ENCODE data around the gene DCST2. TPM values are rescaled to one million over a fixed set of nuclear protein-coding genes. Genes with fewer than 3 reads are reported as not detected.

DCST2 gene
- total and polyA plus RNA-seq, 2 donors (not counting 3 experiments of a cell fraction or from before 2014, with no cell fraction given) = 0.29 to 0.51 TPM

DNA sequence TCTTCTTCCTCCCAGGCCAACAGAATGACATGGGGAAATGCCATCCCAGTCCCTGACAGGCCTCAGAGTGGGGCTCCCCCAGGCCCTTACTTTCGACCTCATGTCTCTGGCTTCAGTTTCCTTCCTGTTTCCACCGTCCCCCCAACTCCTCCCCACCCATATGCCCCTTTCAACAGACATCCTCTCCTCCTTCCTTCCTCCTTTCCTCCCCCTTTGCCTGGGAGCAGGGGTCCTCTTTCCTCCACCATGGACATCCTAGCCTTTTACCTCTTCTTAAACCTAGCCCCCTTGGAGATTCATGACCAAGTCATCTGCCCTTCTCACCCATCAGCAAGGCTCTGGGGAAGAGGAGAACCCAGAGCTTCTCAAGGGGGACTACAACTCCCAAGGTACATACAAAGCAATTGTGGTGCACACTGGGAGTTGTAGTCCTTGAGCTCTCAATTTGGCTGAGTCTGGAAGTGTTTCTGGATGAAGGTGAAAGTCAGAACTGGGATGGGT lies 26.9 kb downstream of the DCST2 start:
- POLR2A ChIA-PET = interaction anchor here (0.6 kb wide), 1 partner anchor 398 kb away, joined by 3 read pairs; no protein-coding TSS in a partner anchor
- no peaks in the 10 kb centered on the region for H4K20me1 ChIP-seq (replicated peaks; ENCODE audit: control insufficient read depth, extremely low read depth, insufficient read depth, low read length)
- BruUV-seq (replicated peaks) = no TSS peak
- FAIRE-seq = peak; percentile 68
- no peak overlapping the region for H3K4me2 ChIP-seq (ENCODE audit: insufficient read depth, low read length)
- dilution Hi-C loops (cut with MboI; ENCODE audit: extremely low pct_ligation_motif_present, low sequenced_read_pairs) (no loop called here), intact Hi-C loops (cut with micrococcal nuclease) (no loop called here)
- H3K79me2 ChIP-seq (ENCODE audit: control insufficient read depth, insufficient read depth, low read length) = peaks cover 16% of the 10 kb centered on the region
- no peak overlapping the region for H3K27ac ChIP-seq (ENCODE audit: insufficient read depth, low read depth, low read length)
- H3K9ac ChIP-seq (replicated peaks; ENCODE audit: extremely low read depth, insufficient read depth, low read length) = no peak overlapping the region
- H2AFZ ChIP-seq (ENCODE audit: low read depth, low read length) = no peak overlapping the region
- H3K4me3 ChIP-seq (replicated peaks in 1 of 3; ENCODE audit: insufficient read depth in 1 of 3, low read depth in 1 of 3, low read length in 3 of 3) = no peak overlapping the region
- no peak for TF ChIP-seq MYC (IDR thresholded peaks at IDR 0.05; ENCODE audit: low read depth, low read length)
- TF ChIP-seq CTCF (IDR thresholded peaks at IDR 0.05; ENCODE audit: extremely low read depth in 1 of 2, insufficient read depth in 1 of 2, low read depth in 1 of 2, low read length in 2 of 2) = no peak
- no peak for TF ChIP-seq GATA2 (IDR thresholded peaks at IDR 0.05; ENCODE audit: insufficient read depth, insufficient read length, low read depth, low read length)
- TF ChIP-seq POLR2A (IDR thresholded peaks at IDR 0.05; ENCODE audit: low read depth, low read length) = no peak
- TF ChIP-seq, protein P1, sequence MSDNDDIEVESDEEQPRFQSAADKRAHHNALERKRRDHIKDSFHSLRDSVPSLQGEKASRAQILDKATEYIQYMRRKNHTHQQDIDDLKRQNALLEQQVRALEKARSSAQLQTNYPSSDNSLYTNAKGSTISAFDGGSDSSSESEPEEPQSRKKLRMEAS (IDR thresholded peaks at IDR 0.05; ENCODE audit: insufficient read depth, insufficient read length) = no peak
- no peak for TF ChIP-seq EZH2 (IDR thresholded peaks at IDR 0.05; ENCODE audit: borderline replicate concordance, low read depth, low read length, severe bottlenecking)
- TF ChIP-seq POLR2AphosphoS5 (IDR thresholded peaks at IDR 0.05; ENCODE audit: insufficient read depth, low read depth, low read length) = no peak
- no peak for TF ChIP-seq FOS (IDR thresholded peaks at IDR 0.05; ENCODE audit: borderline replicate concordance, insufficient read depth, low read length)
- no peak for TF ChIP-seq JUN (IDR thresholded peaks at IDR 0.05; ENCODE audit: borderline replicate concordance, insufficient read depth, insufficient read length, low read depth)
- CTCF ChIA-PET = interaction anchor here (0.6 to 4.3 kb wide), 5 partner anchors 8 to 79 kb away, joined by 3 to 40 read pairs (median 3); no protein-coding TSS in a partner anchor
- H3K9me1 ChIP-seq (replicated peaks; ENCODE audit: control insufficient read depth, extremely low read depth, insufficient read depth, low read length) = no peaks in the 10 kb centered on the region
- H3K4me1 ChIP-seq (ENCODE audit: control insufficient read depth, extremely low read depth, insufficient read depth, low read length) = peaks cover 12% of the 10 kb centered on the region
- no peaks in the 10 kb centered on the region for H3K36me3 ChIP-seq (ENCODE audit: control insufficient read depth in 2 of 2, extremely low read depth in 1 of 2, insufficient read depth in 2 of 2, low read length in 2 of 2)
- no peaks in the 10 kb centered on the region for H3K9me3 ChIP-seq (replicated peaks; ENCODE audit: control insufficient read depth, insufficient read depth, low read length)
- DNase-seq (ENCODE audit: low read depth, low spot score) = no peak
- H3K27me3 ChIP-seq (ENCODE audit: control insufficient read depth in 2 of 2, insufficient read depth in 2 of 2, low read length in 2 of 2) = no peaks in the 10 kb centered on the region

Data from endothelial cell of umbilical vein (primary cell).